ENCODE measurements around the gene SPSB1.

DNA sequence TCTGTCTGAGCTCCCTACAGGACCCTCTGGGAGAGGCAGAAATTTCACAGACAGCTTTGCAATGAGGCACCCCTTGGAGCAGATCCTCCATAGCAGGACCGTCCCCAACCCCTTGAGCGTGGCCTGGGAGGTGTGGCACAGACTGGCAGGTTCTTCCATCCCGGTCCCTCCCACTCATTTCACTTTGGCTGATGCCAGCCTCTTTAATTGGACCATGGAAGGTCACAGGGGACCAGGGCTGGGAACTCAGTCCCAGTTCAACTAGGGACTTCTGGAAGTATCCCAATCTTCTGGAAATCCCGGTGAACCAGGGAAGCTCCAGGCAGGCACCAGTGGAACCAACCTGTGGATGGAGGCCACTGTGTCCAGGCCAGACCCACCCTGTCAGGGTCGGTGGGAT, 83.7 kb downstream of the SPSB1 start:
- TF ChIP-seq, protein P1, sequence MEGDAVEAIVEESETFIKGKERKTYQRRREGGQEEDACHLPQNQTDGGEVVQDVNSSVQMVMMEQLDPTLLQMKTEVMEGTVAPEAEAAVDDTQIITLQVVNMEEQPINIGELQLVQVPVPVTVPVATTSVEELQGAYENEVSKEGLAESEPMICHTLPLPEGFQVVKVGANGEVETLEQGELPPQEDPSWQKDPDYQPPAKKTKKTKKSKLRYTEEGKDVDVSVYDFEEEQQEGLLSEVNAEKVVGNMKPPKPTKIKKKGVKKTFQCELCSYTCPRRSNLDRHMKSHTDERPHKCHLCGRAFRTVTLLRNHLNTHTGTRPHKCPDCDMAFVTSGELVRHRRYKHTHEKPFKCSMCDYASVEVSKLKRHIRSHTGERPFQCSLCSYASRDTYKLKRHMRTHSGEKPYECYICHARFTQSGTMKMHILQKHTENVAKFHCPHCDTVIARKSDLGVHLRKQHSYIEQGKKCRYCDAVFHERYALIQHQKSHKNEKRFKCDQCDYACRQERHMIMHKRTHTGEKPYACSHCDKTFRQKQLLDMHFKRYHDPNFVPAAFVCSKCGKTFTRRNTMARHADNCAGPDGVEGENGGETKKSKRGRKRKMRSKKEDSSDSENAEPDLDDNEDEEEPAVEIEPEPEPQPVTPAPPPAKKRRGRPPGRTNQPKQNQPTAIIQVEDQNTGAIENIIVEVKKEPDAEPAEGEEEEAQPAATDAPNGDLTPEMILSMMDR (IDR thresholded peaks at IDR 0.05 in 8 of 11, conservative IDR thresholded peaks at IDR 0.05 in 3 of 11) = no peak
- TF ChIP-seq POLR2AphosphoS5 (IDR thresholded peaks at IDR 0.05) = no peak

Measured in spleen (tissue), 7 donors.